ENCODE measurements around the gene NAPEPLD.
"Not testable (repeated sequence)": the region's sequence is repeated elsewhere in the genome, so short reads cannot be mapped to it uniquely, and the experiment has no call there.

Gene NAPEPLD

GRCh38 chr7:103073989-103074518 lies 74.8 kb downstream of the NAPEPLD start:
- Histone ChIP-seq H3K4me3 (ENCODE audit: low read length in 2 of 2) (peak overlapping the region; percentile 98 to 100), H3K9me3 (ENCODE audit: control insufficient read depth in 2 of 2, low read length in 2 of 2) (no peaks in the 10 kb centered on the region), H3K9ac (ENCODE audit: low read depth in 1 of 2, low read length in 2 of 2) (peak overlapping the region; percentile 71 to 72), H3K27ac (ENCODE audit: low read depth in 2 of 2, low read length in 2 of 2) (peak overlapping the region; percentile 91 to 93), H3K27me3 (ENCODE audit: control insufficient read depth in 2 of 2, insufficient read depth in 2 of 2, low read length in 2 of 2) (no peaks in the 10 kb centered on the region), H3K4me1 (ENCODE audit: control insufficient read depth in 2 of 2, insufficient read depth in 2 of 2, low read length in 2 of 2) (peaks cover 8 to 13% of the 10 kb centered on the region in 2 donors), H3K36me3 (ENCODE audit: control insufficient read depth in 2 of 2, insufficient read depth in 2 of 2, low read length in 2 of 2) (no peaks in the 10 kb centered on the region)

- Histone ChIP-seq H3K4me1 (ENCODE audit: control insufficient read depth in 2 of 2, insufficient read depth in 2 of 2, low read length in 2 of 2) (peaks cover 8 to 13% of the 10 kb centered on the region in 2 donors), H3K9ac (ENCODE audit: low read depth in 1 of 2, low read length in 2 of 2) (no peak overlapping the region), H3K27ac (ENCODE audit: low read depth in 2 of 2, low read length in 2 of 2) (no peak overlapping the region), H3K27me3 (ENCODE audit: control insufficient read depth in 2 of 2, insufficient read depth in 2 of 2, low read length in 2 of 2) (no peaks in the 10 kb centered on the region), H3K9me3 (ENCODE audit: control insufficient read depth in 2 of 2, low read length in 2 of 2) (no peaks in the 10 kb centered on the region), H3K36me3 (ENCODE audit: control insufficient read depth in 2 of 2, insufficient read depth in 2 of 2, low read length in 2 of 2) (no peaks in the 10 kb centered on the region), H3K4me3 (ENCODE audit: low read length in 2 of 2) (no peak overlapping the region)
Observed at GRCh38 chr7:103071000-103071399, 77.9 kb downstream of the NAPEPLD start.

- Histone ChIP-seq H3K27me3 (ENCODE audit: control insufficient read depth in 2 of 2, insufficient read depth in 2 of 2, low read length in 2 of 2) (no peaks in the 10 kb centered on the region), H3K4me1 (ENCODE audit: control insufficient read depth in 2 of 2, insufficient read depth in 2 of 2, low read length in 2 of 2) (peaks cover 4% of the 10 kb centered on the region in 2 donors), H3K9me3 (ENCODE audit: control insufficient read depth in 2 of 2, low read length in 2 of 2) (no peaks in the 10 kb centered on the region), H3K27ac (ENCODE audit: low read depth in 2 of 2, low read length in 2 of 2) (no peak overlapping the region), H3K36me3 (ENCODE audit: control insufficient read depth in 2 of 2, insufficient read depth in 2 of 2, low read length in 2 of 2) (no peaks in the 10 kb centered on the region), H3K4me3 (ENCODE audit: low read length in 2 of 2) (no peak overlapping the region), H3K9ac (ENCODE audit: low read depth in 1 of 2, low read length in 2 of 2) (no peak overlapping the region)
Observed at GRCh38 chr7:103068414-103069403, 80.2 kb downstream of the NAPEPLD start.

GRCh38 chr7:103065667-103066066 lies 83.2 kb downstream of the NAPEPLD start:
- no peak overlapping the region for H3K27ac ChIP-seq (ENCODE audit: low read depth in 2 of 2, low read length in 2 of 2)
- no peaks in the 10 kb centered on the region for H3K9me3 ChIP-seq (ENCODE audit: control insufficient read depth in 2 of 2, low read length in 2 of 2)
- no peaks in the 10 kb centered on the region for H3K4me1 ChIP-seq (ENCODE audit: control insufficient read depth in 2 of 2, insufficient read depth in 2 of 2, low read length in 2 of 2)
- H3K36me3 ChIP-seq (ENCODE audit: control insufficient read depth in 2 of 2, insufficient read depth in 2 of 2, low read length in 2 of 2): no peaks in the 10 kb centered on the region
- H3K27me3 ChIP-seq (ENCODE audit: control insufficient read depth in 2 of 2, insufficient read depth in 2 of 2, low read length in 2 of 2): no peaks in the 10 kb centered on the region
- H3K9ac ChIP-seq (ENCODE audit: low read depth in 1 of 2, low read length in 2 of 2): no peak overlapping the region
- no peak overlapping the region for H3K4me3 ChIP-seq (ENCODE audit: low read length in 2 of 2)

- no peak overlapping the region for H3K27ac ChIP-seq (ENCODE audit: low read depth in 2 of 2, low read length in 2 of 2)
- H3K4me1 ChIP-seq (ENCODE audit: control insufficient read depth in 2 of 2, insufficient read depth in 2 of 2, low read length in 2 of 2): no peaks in the 10 kb centered on the region
- no peak overlapping the region for H3K4me3 ChIP-seq (ENCODE audit: low read length in 2 of 2)
- no peaks in the 10 kb centered on the region for H3K9me3 ChIP-seq (ENCODE audit: control insufficient read depth in 2 of 2, low read length in 2 of 2)
- H3K36me3 ChIP-seq (ENCODE audit: control insufficient read depth in 2 of 2, insufficient read depth in 2 of 2, low read length in 2 of 2): no peaks in the 10 kb centered on the region
- no peak overlapping the region for H3K9ac ChIP-seq (ENCODE audit: low read depth in 1 of 2, low read length in 2 of 2)
- H3K27me3 ChIP-seq (ENCODE audit: control insufficient read depth in 2 of 2, insufficient read depth in 2 of 2, low read length in 2 of 2): no peaks in the 10 kb centered on the region
Observed at GRCh38 chr7:103063895-103064294, 85.0 kb downstream of the NAPEPLD start.

- no peak overlapping the region for H3K4me3 ChIP-seq (ENCODE audit: low read length in 2 of 2)
- no peaks in the 10 kb centered on the region for H3K4me1 ChIP-seq (ENCODE audit: control insufficient read depth in 2 of 2, insufficient read depth in 2 of 2, low read length in 2 of 2)
- no peak overlapping the region for H3K27ac ChIP-seq (ENCODE audit: low read depth in 2 of 2, low read length in 2 of 2)
- H3K9me3 ChIP-seq (ENCODE audit: control insufficient read depth in 2 of 2, low read length in 2 of 2): no peaks in the 10 kb centered on the region
- H3K9ac ChIP-seq (ENCODE audit: low read depth in 1 of 2, low read length in 2 of 2): no peak overlapping the region
- no peaks in the 10 kb centered on the region for H3K36me3 ChIP-seq (ENCODE audit: control insufficient read depth in 2 of 2, insufficient read depth in 2 of 2, low read length in 2 of 2)
- no peaks in the 10 kb centered on the region for H3K27me3 ChIP-seq (ENCODE audit: control insufficient read depth in 2 of 2, insufficient read depth in 2 of 2, low read length in 2 of 2)
Observed at GRCh38 chr7:103059471-103059870, 89.4 kb downstream of the NAPEPLD start.

- Histone ChIP-seq H3K36me3 (ENCODE audit: control insufficient read depth in 2 of 2, insufficient read depth in 2 of 2, low read length in 2 of 2) (no peaks in the 10 kb centered on the region), H3K27ac (ENCODE audit: low read depth in 2 of 2, low read length in 2 of 2) (no peak overlapping the region), H3K4me1 (ENCODE audit: control insufficient read depth in 2 of 2, insufficient read depth in 2 of 2, low read length in 2 of 2) (no peaks in the 10 kb centered on the region), H3K27me3 (ENCODE audit: control insufficient read depth in 2 of 2, insufficient read depth in 2 of 2, low read length in 2 of 2) (no peaks in the 10 kb centered on the region), H3K4me3 (ENCODE audit: low read length in 2 of 2) (no peak overlapping the region), H3K9me3 (ENCODE audit: control insufficient read depth in 2 of 2, low read length in 2 of 2) (no peaks in the 10 kb centered on the region), H3K9ac (ENCODE audit: low read depth in 1 of 2, low read length in 2 of 2) (no peak overlapping the region)
Observed at GRCh38 chr7:103058122-103058521, 90.8 kb downstream of the NAPEPLD start.

- H3K4me1 ChIP-seq (ENCODE audit: control insufficient read depth in 2 of 2, insufficient read depth in 2 of 2, low read length in 2 of 2); H3K36me3 ChIP-seq (ENCODE audit: control insufficient read depth in 2 of 2, insufficient read depth in 2 of 2, low read length in 2 of 2); H3K27me3 ChIP-seq (ENCODE audit: control insufficient read depth in 2 of 2, insufficient read depth in 2 of 2, low read length in 2 of 2); H3K27ac ChIP-seq (ENCODE audit: low read depth in 2 of 2, low read length in 2 of 2); H3K9ac ChIP-seq (ENCODE audit: low read depth in 1 of 2, low read length in 2 of 2); H3K9me3 ChIP-seq (ENCODE audit: control insufficient read depth in 2 of 2, low read length in 2 of 2); H3K4me3 ChIP-seq (ENCODE audit: low read length in 2 of 2): not testable (repeated sequence)
Observed at GRCh38 chr7:103056006-103056405, 92.9 kb downstream of the NAPEPLD start.

- H3K9ac ChIP-seq (ENCODE audit: low read depth in 1 of 2, low read length in 2 of 2): no peak overlapping the region
- H3K4me3 ChIP-seq (ENCODE audit: low read length in 2 of 2): no peak overlapping the region
- no peaks in the 10 kb centered on the region for H3K27me3 ChIP-seq (ENCODE audit: control insufficient read depth in 2 of 2, insufficient read depth in 2 of 2, low read length in 2 of 2)
- no peaks in the 10 kb centered on the region for H3K9me3 ChIP-seq (ENCODE audit: control insufficient read depth in 2 of 2, low read length in 2 of 2)
- no peaks in the 10 kb centered on the region for H3K4me1 ChIP-seq (ENCODE audit: control insufficient read depth in 2 of 2, insufficient read depth in 2 of 2, low read length in 2 of 2)
- H3K27ac ChIP-seq (ENCODE audit: low read depth in 2 of 2, low read length in 2 of 2): no peak overlapping the region
- no peaks in the 10 kb centered on the region for H3K36me3 ChIP-seq (ENCODE audit: control insufficient read depth in 2 of 2, insufficient read depth in 2 of 2, low read length in 2 of 2)
Observed at GRCh38 chr7:103051519-103051918, 97.4 kb downstream of the NAPEPLD start.
